GM12878 (cell line): ENCODE data around the gene LRRC15. TPM values are rescaled to one million over a fixed set of nuclear protein-coding genes. Genes with fewer than 3 reads are reported as not detected.

Experiments
- E4F1 ChIP-seq: fragments of 450-650 bp; IDR thresholded peaks from 2 replicates; pipeline ENCODE4 v1.6.1; 2018; ENCODE audit warnings: borderline replicate concordance, mild to moderate bottlenecking; ENCODE audit not compliant: partially characterized antibody
- ESRRA ChIP-seq: IDR thresholded peaks from 2 replicates; pipeline ENCODE4 v1.6.1; 2012; ENCODE audit warnings: mild to moderate bottlenecking, low read length, improper control_type of control experiment
- RELA ChIP-seq: fragments of 450-650 bp; IDR thresholded peaks from 2 replicates; pipeline ENCODE4 v1.8.0; 2014; ENCODE audit warnings: borderline replicate concordance; ENCODE audit not compliant: partially characterized antibody
- SKIL ChIP-seq: fragments of 450-650 bp; IDR thresholded peaks from 2 replicates; pipeline ENCODE4 v1.6.1; 2017; ENCODE audit warnings: mild to moderate bottlenecking, low read depth, inconsistent platforms; ENCODE audit not compliant: poor library complexity, severe bottlenecking
- STAT3 ChIP-seq: IDR thresholded peaks from 2 replicates; pipeline ENCODE4 v1.6.1; 2011; ENCODE audit warnings: low read depth, low read length, improper control_type of control experiment
- TAF1 ChIP-seq: IDR thresholded peaks from 2 replicates; pipeline ENCODE4 v1.6.1; 2011; ENCODE audit warnings: mild to moderate bottlenecking, low read depth, low read length, borderline replicate concordance
- TBL1XR1 ChIP-seq: IDR thresholded peaks from 2 replicates; pipeline ENCODE4 v1.6.1; 2012; ENCODE audit warnings: low read depth, low read length, improper control_type of control experiment
- TCF3 ChIP-seq: IDR thresholded peaks from 2 replicates; pipeline ENCODE4 v1.6.1; 2012; ENCODE audit warnings: low read depth, mild to moderate bottlenecking, low read length, borderline replicate concordance; ENCODE audit not compliant: insufficient read depth
- ZZZ3 ChIP-seq: IDR thresholded peaks from 2 replicates; pipeline ENCODE4 v1.6.1; 2011; ENCODE audit warnings: low read depth; ENCODE audit not compliant: control insufficient read depth, insufficient read length
- polyA plus RNA-seq, 11 experiments: library from polyadenylated mRNA; depleted of rRNA in 4 of 11; unstranded in 6 of 11; stranded (reverse) in 5 of 11; fragments of >200 nt; fragmentation: Nextera tagmentation in 4 of 11; fragmentation: Illumina TruSeq in 1 of 11; extraction: Ambion mirVana in 4 of 11; extraction: Trizol in 1 of 11; gene quantifications; 1 replicate in 1 of 11; 2 replicates in 10 of 11; pipeline versions ENCODE4 v1.2.1 to v1.2.3, GENCODE V29; 2011 to 2016; ENCODE audit warnings: inconsistent platforms in 2 of 11, missing spikeins in 2 of 11, low read depth in 1 of 11
- total RNA-seq, 4 experiments: library from RNA; depleted of rRNA in 3 of 4; stranded (reverse); fragments of >200 nt in 3 of 4; fragmentation: Illumina TruSeq in 1 of 4; extraction: Trizol in 1 of 4; gene quantifications; 2 replicates each; pipeline versions ENCODE4 v1.2.1 to v1.2.3, GENCODE V29; 2013 to 2021

The LRRC15 gene
- total and polyA plus RNA-seq, 10 of the 15 experiments (the other 5 are each of a cell fraction or from before 2014, with no cell fraction given): not detected

DNA sequence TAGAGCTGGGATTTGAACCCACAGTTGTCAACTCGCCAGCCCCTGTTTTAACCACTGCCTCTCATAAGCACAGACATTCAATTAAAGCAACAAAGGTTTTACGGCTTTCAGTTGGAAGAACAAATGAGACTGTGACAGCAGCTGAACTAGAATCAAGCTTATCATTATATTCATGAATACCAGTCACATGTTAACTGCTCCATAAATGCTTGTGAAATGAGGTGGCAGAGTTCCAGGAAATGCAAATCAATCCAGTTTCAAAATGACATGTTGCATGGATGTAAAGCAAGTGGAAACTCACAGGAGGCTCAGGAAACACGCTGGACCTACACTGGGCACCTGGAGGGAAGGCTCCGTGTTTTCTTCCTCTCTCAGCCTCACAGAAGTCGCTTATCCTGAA, 25.7 kb upstream of the LRRC15 start (continued):
- no peak for TF ChIP-seq E4F1
- no peak for TF ChIP-seq TCF3
- TF ChIP-seq ESRRA: no peak
- TF ChIP-seq STAT3: no peak
- TF ChIP-seq TBL1XR1: no peak
- no peak for TF ChIP-seq ZZZ3
- TF ChIP-seq TAF1: no peak
- TF ChIP-seq SKIL: no peak
- TF ChIP-seq RELA: no peak
